Gastrocnemius medialis (tissue), 4 donors: Measurements from ENCODE around the gene PNMA3.

Source experiments
- POLR2A ChIP-seq, 2 donors: fragments of 450-650 bp; IDR thresholded peaks; one replicate each; pipeline ENCODE4 v1.6.1; 2017; ENCODE audit warnings: antibody characterized with exemption in 2 of 2, mild to moderate bottlenecking in 2 of 2, moderate library complexity in 2 of 2
- TF ChIP-seq, protein P1 (sequence below), 5 experiments: fragments of 450-650 bp in 3 of 5; fragments of 200-600 bp in 2 of 5; sonication (generic) in 2 of 5; IDR thresholded peaks in 4 of 5; conservative IDR thresholded peaks in 1 of 5; 1 replicate in 4 of 5; 2 replicates in 1 of 5; pipeline ENCODE4 v1.5.1; 2016 to 2019; ENCODE audit warnings: antibody characterized with exemption in 5 of 5, mild to moderate bottlenecking in 3 of 5, moderate library complexity in 3 of 5

GRCh38 chrX:153061732-153062131, 5.5 kb downstream of the PNMA3 start:
- TF ChIP-seq, protein P1, sequence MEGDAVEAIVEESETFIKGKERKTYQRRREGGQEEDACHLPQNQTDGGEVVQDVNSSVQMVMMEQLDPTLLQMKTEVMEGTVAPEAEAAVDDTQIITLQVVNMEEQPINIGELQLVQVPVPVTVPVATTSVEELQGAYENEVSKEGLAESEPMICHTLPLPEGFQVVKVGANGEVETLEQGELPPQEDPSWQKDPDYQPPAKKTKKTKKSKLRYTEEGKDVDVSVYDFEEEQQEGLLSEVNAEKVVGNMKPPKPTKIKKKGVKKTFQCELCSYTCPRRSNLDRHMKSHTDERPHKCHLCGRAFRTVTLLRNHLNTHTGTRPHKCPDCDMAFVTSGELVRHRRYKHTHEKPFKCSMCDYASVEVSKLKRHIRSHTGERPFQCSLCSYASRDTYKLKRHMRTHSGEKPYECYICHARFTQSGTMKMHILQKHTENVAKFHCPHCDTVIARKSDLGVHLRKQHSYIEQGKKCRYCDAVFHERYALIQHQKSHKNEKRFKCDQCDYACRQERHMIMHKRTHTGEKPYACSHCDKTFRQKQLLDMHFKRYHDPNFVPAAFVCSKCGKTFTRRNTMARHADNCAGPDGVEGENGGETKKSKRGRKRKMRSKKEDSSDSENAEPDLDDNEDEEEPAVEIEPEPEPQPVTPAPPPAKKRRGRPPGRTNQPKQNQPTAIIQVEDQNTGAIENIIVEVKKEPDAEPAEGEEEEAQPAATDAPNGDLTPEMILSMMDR (IDR thresholded peaks at IDR 0.05 in 4 of 5, conservative IDR thresholded peaks at IDR 0.05 in 1 of 5) = no peak
- TF ChIP-seq POLR2A (IDR thresholded peaks at IDR 0.05) = no peak
